Measurements from ENCODE around the gene LCT. TPM values are rescaled to one million over a fixed set of nuclear protein-coding genes. Genes with fewer than 3 reads are reported as not detected.

Gene LCT
- total and polyA plus RNA-seq, 2 of the 13 experiments (the other 11 are each of a cell fraction or from before 2014, with no cell fraction given), result not detected

GRCh38 chr2:135815269-135815668, 21.7 kb downstream of the LCT start:
- H3K79me2 ChIP-seq (ENCODE audit: insufficient read depth, low read length), result no peaks in the 10 kb centered on the region
- TF ChIP-seq EHMT2 (IDR thresholded peaks at IDR 0.05; ENCODE audit: borderline replicate concordance, low read depth, low read length) (no peak), TCF12 (IDR thresholded peaks at IDR 0.05) (no peak), TCF12 (CRISPR knock-in tag; IDR thresholded peaks at IDR 0.05) (no peak), CENPX (CRISPR knock-in tag; IDR thresholded peaks at IDR 0.05) (no peak), PCBP1 (IDR thresholded peaks at IDR 0.05; ENCODE audit: borderline replicate concordance, low read depth, low read length) (no peak), THAP8 (CRISPR knock-in tag; IDR thresholded peaks at IDR 0.05; ENCODE audit: borderline replicate concordance) (no peak), MZF1 (CRISPR knock-in tag; IDR thresholded peaks at IDR 0.05; ENCODE audit: borderline replicate concordance) (no peak), ARID2 (CRISPR knock-in tag; IDR thresholded peaks at IDR 0.05; ENCODE audit: borderline replicate concordance) (no peak), ZGPAT (CRISPR knock-in tag; IDR thresholded peaks at IDR 0.05) (no peak), ZFP1 (CRISPR knock-in tag; IDR thresholded peaks at IDR 0.05) (no peak), E2F5 (CRISPR knock-in tag; conservative IDR thresholded peaks at IDR 0.05) (no peak), ZNF792 (CRISPR knock-in tag; IDR thresholded peaks at IDR 0.05) (no peak), FOXJ3 (CRISPR knock-in tag; IDR thresholded peaks at IDR 0.05; ENCODE audit: borderline replicate concordance) (no peak), ZSCAN21 (CRISPR knock-in tag; IDR thresholded peaks at IDR 0.05; ENCODE audit: borderline replicate concordance) (no peak), HNRNPUL1 (IDR thresholded peaks at IDR 0.05; ENCODE audit: low read depth, low read length) (no peak), TBX2 (CRISPR knock-in tag; IDR thresholded peaks at IDR 0.05; ENCODE audit: borderline replicate concordance) (no peak)
- H3K36me3 ChIP-seq (replicated peaks in 1 of 2; ENCODE audit: control insufficient read depth in 1 of 2, insufficient read depth in 2 of 2, low read length in 2 of 2), result no peaks in the 10 kb centered on the region
- DNase-seq (ENCODE audit: low spot score) (no peak), ATAC-seq (no peak), FAIRE-seq (no peak)
- no peaks in the 10 kb centered on the region for H3K4me1 ChIP-seq (ENCODE audit: insufficient read depth, low read length)
- H3K27me3 ChIP-seq (ENCODE audit: control insufficient read depth in 1 of 2, insufficient read depth in 2 of 2, low read length in 2 of 2), result peaks cover 0 to 3% of the 10 kb centered on the region in 2 experiments; a peak in 2 of 5 replicates
- H3K4me2 ChIP-seq (ENCODE audit: low read depth, low read length), result no peak overlapping the region
- intact Hi-C loops (cut with micrococcal nuclease; ENCODE audit: unreplicated experiment) (no loop called here), in situ Hi-C loops (cut with HindIII; ENCODE audit: extremely low pct_ligation_motif_present, low pct_unique_long_range_greater_than_20kb) (loop anchor here (10.0 kb wide), 1 partner anchor 570 kb away; no protein-coding TSS in a partner anchor)
- no peak overlapping the region for H3K27ac ChIP-seq (ENCODE audit: extremely low read length, insufficient read depth, low read length)
- ChIA-PET POLR2A (no interaction called here), CTCF (ENCODE audit: low intra/inter-chr PET ratio, low total read pairs) (no interaction called here)
- no peak overlapping the region for H3K4me3 ChIP-seq (replicated peaks in 1 of 3; ENCODE audit: insufficient read depth in 1 of 3, low read depth in 2 of 3, low read length in 3 of 3)
- no TSS peak for BruUV-seq (replicated peaks)
- no peaks in the 10 kb centered on the region for H3K9me3 ChIP-seq (ENCODE audit: low read length)
- H4K20me1 ChIP-seq (ENCODE audit: insufficient read depth, low read length), result no peaks in the 10 kb centered on the region
- H3K9ac ChIP-seq (ENCODE audit: insufficient read depth, low read depth, low read length), result no peak overlapping the region
- H2AFZ ChIP-seq (ENCODE audit: low read length), result no peak overlapping the region
- WGBS (ENCODE audit: low lambda C conversion rate), result 34% methylated on average over 3 of the region's 3 CpGs

Data from HepG2 (cell line).